Ishikawa (cell line): ENCODE data around the gene STX3.

Source experiments
- CEBPB ChIP-seq: IDR thresholded peaks from 2 replicates; pipeline ENCODE4 v1.6.1; 2012
- CREB1 ChIP-seq: IDR thresholded peaks from 2 replicates; pipeline ENCODE4 v1.6.1; 2012; ENCODE audit warnings: low read depth
- EGR1 ChIP-seq: IDR thresholded peaks from 2 replicates; pipeline ENCODE4 v1.6.1; 2012
- EP300 ChIP-seq: IDR thresholded peaks from 2 replicates; pipeline ENCODE4 v1.6.1; 2012; ENCODE audit warnings: borderline replicate concordance
- FOXM1 ChIP-seq: IDR thresholded peaks from 2 replicates; pipeline ENCODE4 v1.6.1; 2012; ENCODE audit warnings: low read depth, borderline replicate concordance
- MAX ChIP-seq: IDR thresholded peaks from 2 replicates; pipeline ENCODE4 v1.6.1; 2012
- NFIC ChIP-seq: IDR thresholded peaks from 2 replicates; pipeline ENCODE4 v1.6.1; 2012
- RAD21 ChIP-seq: IDR thresholded peaks from 2 replicates; pipeline ENCODE4 v1.6.1; 2012; ENCODE audit warnings: low read depth
- REST ChIP-seq: IDR thresholded peaks from 2 replicates; pipeline ENCODE4 v1.6.1; 2012; ENCODE audit warnings: low read depth, mild to moderate bottlenecking
- TAF1 ChIP-seq: IDR thresholded peaks from 2 replicates; pipeline ENCODE4 v1.6.1; 2012; ENCODE audit warnings: low read depth, mild to moderate bottlenecking
- USF1 ChIP-seq: IDR thresholded peaks from 2 replicates; pipeline ENCODE4 v1.6.1; 2012
- YY1 ChIP-seq: IDR thresholded peaks from 2 replicates; pipeline ENCODE4 v1.6.1; 2012; ENCODE audit warnings: low read depth

- TF ChIP-seq RAD21, result no peak
- TF ChIP-seq MAX, result no peak
- no peak for TF ChIP-seq REST
- no peak for TF ChIP-seq EP300
- no peak for TF ChIP-seq CEBPB
- no peak for TF ChIP-seq EGR1
- no peak for TF ChIP-seq NFIC
- no peak for TF ChIP-seq TAF1
- no peak for TF ChIP-seq USF1
- TF ChIP-seq CREB1, result no peak
- no peak for TF ChIP-seq YY1
- TF ChIP-seq FOXM1, result no peak
These were observed 58.2 kb downstream of the STX3 start for GRCh38 chr11:59813364-59813763.
